IPS DF 19.7 (cell line): Measurements from ENCODE around the gene DNAJA3.
A peak's percentile ranks its signal among the peaks of the same experiment; 100 is the strongest.

Experiments used
- DNase-seq: peaks from one replicate; pipeline ENCODE4 v3.0.0-alpha.2; 2013; ENCODE audit warnings: low read depth, low spot score

The DNAJA3 gene

DNA sequence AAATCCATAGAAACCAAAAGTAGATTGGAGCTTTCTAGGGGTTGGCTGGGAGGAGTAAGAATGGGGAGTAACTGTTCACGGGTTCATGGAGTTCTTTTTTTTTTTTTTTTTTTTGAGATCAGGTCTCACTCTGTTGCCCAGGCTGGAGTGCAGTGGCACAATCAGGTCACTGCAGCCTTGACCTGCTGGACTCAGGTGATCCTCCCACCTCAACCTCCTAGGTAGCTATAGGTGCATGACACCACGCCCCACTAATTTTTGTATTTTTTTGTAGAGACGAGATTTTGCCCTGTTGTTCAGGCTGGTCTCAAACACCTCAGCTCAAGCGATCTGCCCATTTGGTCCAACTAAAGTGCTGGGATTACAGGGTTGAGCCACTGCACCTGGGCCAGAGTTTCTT lies 47.2 kb downstream of the DNAJA3 start:
- DNase-seq: no peak

DNA sequence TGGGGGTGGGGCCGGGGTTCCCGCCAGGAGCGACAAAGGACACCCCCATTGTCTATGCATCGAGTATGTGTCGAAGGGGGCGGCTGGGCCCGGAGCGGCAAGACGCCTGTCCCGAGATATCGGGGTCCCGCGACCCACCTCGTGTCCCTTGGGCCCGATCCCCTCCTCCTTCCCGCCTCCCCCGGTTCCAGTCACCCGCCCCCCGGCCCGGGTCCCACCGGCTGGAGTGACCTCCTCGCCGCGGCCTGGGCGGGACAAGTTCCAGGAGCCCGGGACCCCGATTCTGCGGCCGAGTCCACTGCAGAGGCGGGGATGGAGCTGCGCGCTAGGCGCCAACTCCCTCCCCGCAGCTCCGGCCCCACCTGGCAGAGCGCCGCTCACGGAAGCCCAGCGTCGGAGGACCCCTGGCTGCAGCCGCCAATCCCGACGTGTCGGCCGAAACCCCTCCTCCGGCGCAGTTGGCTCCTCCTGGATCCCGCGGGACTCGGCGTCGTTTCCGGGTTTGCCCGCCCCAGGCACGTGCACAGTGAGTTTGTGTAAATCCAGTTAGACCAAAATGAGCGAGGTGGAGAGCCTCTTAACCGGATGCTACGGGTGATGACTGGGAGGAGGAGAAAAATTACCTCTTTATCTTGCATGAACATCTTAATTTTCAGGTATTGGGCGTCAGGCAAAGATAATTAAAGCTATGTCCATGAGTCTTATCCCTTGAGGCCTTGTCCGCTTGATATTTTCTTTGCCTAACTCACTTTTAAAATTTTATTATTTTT lies 48.7 kb downstream of the DNAJA3 start, which contains the start of gene NMRAL1:
Gene NMRAL1 (minus strand): TSS at position 434 of the 770 bp plus-strand sequence. CDS start 493 bp downstream, outside the sequence.
- DNase-seq: peak; percentile 79

GRCh38 chr16:4475880-4476788 lies 50.5 kb downstream of the DNAJA3 start, which contains the start of gene HMOX2:
TSS of gene HMOX2 (plus strand) at chr16:4476398. CDS start at chr16:4505525, 29,127 bp downstream.
- DNase-seq: peak; percentile 59

DNA sequence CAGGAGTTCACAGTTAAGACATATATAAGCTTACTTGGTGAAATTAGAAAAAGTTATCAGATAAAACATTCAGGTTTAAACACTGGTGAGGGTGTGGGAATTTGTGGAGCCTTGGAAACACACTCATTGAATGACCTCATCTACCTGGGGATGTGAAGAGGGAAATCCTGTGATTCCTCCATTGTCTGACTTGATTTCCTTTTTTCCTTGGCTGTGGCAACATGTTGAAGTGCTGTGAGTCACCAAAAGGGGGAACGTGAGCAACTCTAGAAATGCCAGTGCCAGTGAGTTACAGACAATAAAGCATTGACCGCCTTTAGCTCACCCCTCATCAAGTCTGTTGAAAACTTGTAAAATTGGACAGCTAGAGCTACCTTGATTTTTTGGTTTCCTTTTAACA lies 52.3 kb downstream of the DNAJA3 start:
- DNase-seq: no peak

- DNase-seq: no peak
Measured at GRCh38 chr16:4481526-4481925, 55.9 kb downstream of the DNAJA3 start.

- no peak for DNase-seq
Measured at GRCh38 chr16:4481963-4482362, 56.3 kb downstream of the DNAJA3 start.

DNA sequence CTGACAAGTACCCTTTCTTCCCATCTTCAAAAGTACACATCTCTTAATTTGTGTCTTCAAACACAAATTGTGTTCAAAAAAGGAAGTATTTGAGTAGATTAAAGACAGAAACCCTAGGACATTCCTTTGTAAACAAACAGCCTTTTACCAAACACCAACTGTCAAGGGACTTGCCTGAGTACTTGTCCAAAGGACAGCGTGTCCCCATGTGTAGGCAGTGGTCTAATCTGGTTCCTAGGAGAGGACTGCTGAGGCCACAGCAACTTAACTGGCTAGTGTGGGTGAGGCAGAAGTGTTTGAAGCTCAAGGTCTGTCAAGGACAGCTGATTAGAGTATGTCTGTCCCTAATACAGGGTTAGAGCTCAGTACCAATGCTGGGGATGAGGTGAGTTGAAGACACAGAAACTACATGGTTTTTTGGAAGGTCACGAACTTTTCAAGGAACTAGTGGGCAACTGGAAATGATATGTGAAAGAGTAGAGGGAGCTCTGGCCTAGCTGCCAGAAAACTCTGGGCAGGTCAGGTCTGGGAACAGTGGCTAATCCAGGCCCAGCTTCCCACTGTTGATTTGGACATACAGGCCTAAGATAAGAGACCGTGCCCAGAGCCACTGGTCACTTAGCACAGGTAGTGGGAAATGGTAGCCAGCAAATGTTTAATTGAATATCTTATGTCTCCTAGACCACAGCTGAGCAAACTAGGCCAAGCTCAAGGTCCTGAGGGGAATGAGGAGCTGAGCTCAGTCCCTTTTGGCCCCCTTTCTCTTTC lies 60.6 kb downstream of the DNAJA3 start:
- DNase-seq: no peak

DNA sequence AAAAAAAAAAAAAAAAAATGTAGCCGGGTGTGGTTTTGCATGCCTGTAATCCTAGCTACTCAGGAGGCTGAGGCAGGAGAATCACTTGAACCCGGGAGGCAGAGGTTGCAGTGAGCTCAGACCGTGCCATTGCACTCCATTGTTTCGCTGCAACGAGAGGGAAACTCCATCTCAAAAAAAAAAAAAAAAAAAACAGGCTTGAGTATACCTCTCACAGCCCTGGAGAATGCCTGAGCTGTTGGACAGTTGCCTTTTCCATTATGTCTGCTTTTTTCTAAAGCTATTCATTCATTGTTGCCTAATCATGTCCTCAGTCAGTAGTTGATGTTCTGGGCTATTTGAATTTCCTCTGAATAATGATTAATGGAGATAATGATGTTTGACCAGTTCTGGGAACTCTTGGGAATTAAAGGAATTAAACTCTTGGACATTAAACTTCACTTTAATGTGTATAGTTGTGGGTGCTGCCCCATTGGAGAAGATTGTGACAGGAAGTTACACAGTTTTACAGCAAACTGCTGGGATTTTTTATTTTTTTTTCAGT lies 62.4 kb downstream of the DNAJA3 start:
- DNase-seq: no peak

GRCh38 chr16:4488499-4488967 lies 62.9 kb downstream of the DNAJA3 start:
- no peak for DNase-seq

DNA sequence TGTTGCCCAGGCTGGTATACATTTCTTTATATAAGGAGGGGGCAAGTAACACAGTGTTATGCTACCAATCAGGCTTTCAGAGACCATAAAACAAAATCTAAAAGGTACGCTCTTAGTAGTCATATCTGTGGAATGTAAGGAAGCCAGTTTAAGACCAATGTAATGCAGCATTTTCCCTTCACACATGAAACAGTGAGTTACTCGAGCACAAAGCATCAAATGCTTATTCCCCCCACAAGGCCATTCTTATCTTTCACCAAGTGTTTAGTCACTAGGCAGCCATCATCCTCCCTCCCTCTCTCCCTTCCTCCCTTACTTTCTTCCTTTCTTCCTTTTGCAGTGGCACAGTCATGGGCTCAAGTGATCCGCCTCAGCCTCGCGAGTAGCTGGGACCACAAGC lies 63.4 kb downstream of the DNAJA3 start:
- DNase-seq: no peak

GRCh38 chr16:4491898-4492297 lies 66.2 kb downstream of the DNAJA3 start:
- DNase-seq: no peak

DNA sequence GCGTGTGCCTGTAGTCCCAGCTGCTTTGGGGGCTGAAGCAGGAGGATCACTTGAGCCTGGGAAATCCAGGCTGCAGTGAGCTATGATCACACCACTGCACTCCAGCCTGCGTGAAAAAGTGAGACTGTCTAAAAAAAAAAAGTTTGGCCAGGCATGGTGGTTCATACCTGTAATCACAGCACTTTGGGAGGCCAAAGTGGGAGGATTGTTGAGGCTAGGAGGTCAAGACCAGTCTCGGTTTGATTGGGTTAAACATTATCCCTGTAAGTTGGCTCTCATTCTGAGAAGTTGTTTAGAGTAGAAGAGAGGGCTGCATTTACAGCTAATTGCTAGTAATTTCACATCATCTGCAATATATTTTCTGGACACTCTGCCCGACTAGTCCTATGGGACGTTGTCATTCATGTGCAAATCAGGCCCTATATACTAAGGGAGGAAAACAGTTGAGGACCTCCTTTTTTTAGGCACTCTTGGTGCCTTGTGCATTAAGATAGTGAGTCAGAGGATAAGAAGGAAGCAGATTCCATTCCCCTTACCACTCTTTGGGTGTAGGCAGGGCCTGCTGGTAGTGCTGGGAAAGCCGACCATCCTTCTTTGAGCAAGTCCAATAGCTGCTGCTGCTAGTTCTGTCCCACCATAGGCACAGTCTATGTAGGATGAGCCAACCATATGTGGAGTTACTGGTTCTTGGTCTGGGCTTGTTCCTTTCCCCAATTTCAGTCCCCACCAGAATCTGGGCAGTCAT lies 69.2 kb downstream of the DNAJA3 start:
- DNase-seq: no peak

GRCh38 chr16:4495766-4496165 lies 70.1 kb downstream of the DNAJA3 start:
- DNase-seq: no peak

- DNase-seq: no peak
Measured at GRCh38 chr16:4496305-4496704, 70.6 kb downstream of the DNAJA3 start.

GRCh38 chr16:4498546-4499195 lies 73.0 kb downstream of the DNAJA3 start:
- no peak for DNase-seq

GRCh38 chr16:4499196-4499555 lies 73.5 kb downstream of the DNAJA3 start:
- no peak for DNase-seq

GRCh38 chr16:4500272-4500671 lies 74.6 kb downstream of the DNAJA3 start:
- DNase-seq: no peak

DNA sequence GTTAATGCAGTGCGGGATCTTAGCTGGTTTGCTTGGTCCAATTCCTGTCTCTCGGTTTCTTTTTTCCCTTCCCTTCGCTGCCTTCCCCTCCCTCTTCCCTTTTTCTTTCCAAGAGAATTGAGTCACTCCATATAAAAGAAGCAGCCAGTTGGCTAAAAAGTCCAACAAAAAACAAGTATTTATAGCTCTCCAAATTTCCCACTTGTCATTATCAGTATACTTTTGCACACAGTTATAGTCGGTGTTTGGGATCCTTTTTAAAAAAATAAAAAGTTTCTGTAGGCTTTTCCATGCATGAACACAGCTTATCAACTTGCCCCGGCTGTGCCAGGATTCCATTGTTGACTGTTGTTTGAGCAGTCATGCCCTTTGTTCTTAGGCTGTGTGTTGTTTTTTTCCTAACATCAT lies 75.4 kb downstream of the DNAJA3 start:
- DNase-seq: no peak

DNA sequence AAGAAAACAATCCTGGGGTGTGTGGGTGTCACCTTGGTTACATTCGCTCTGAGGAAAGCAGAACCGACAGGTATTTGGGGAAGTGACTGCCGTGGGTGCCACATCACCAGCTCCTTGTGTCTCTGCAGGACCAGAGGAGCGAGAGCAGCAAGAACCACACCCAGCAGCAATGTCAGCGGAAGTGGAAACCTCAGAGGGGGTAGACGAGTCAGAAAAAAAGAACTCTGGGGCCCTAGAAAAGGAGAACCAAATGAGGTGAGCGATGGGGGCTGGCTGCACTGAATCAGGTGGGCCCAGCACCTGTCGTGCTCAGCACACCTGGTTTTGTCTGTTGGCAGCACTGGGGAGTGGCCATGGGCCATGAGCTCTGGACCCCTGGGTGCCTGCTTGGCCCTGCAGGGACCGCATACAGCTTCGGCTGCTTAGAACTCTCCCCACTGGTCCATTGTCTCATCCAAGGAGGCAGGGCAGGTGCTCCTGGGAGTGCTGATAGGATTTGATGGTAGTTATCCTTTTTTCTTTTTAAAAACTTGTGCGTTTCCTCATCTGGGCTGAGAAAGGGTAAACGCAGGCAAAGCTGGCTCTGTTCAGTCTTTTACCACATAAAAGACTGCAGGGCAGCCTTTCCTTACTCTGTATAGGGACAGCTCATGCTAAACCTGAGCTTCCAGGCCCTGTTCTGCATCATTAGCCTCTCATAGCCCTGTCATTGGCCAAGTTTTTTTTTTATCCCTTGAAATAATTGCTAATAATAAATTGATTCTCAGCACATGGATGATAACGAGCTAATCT lies 79.9 kb downstream of the DNAJA3 start:
- DNase-seq: no peak
